ENCODE data around the gene ZNF750.

ZNF750 gene

GRCh38 chr17:82876602-82877379 is 37.0 kb upstream of the ZNF750 start:
- H3K4me1 ChIP-seq (ENCODE audit: insufficient read depth, poor library complexity, severe bottlenecking) = peaks cover 38% of the 10 kb centered on the region
- TF ChIP-seq CTCF (IDR thresholded peaks at IDR 0.05; ENCODE audit: poor library complexity, severe bottlenecking) = peak; percentile 48
- no peaks in the 10 kb centered on the region for H3K36me3 ChIP-seq (ENCODE audit: low read depth)
- H3K27ac ChIP-seq (ENCODE audit: poor library complexity, severe bottlenecking) = peak overlapping the region; percentile 97
- no peaks in the 10 kb centered on the region for H3K27me3 ChIP-seq (ENCODE audit: insufficient read depth, poor library complexity, severe bottlenecking)
- no peak for DNase-seq (ENCODE audit: low spot score)
- ATAC-seq (ENCODE audit: low read depth) = peak; percentile 58
- H3K4me3 ChIP-seq (ENCODE audit: severe bottlenecking) = no peak overlapping the region
- no peaks in the 10 kb centered on the region for H3K9me3 ChIP-seq (ENCODE audit: severe bottlenecking)

GRCh38 chr17:82876149-82876548 is 36.3 kb upstream of the ZNF750 start:
- Histone ChIP-seq H3K27me3 (ENCODE audit: insufficient read depth, poor library complexity, severe bottlenecking) (no peaks in the 10 kb centered on the region), H3K27ac (ENCODE audit: poor library complexity, severe bottlenecking) (peak overlapping the region; percentile 97), H3K36me3 (ENCODE audit: low read depth) (no peaks in the 10 kb centered on the region; the same call in 1 of the 2 replicates), H3K9me3 (ENCODE audit: severe bottlenecking) (no peaks in the 10 kb centered on the region), H3K4me3 (ENCODE audit: severe bottlenecking) (no peak overlapping the region), H3K4me1 (ENCODE audit: insufficient read depth, poor library complexity, severe bottlenecking) (peaks cover 38% of the 10 kb centered on the region)
- DNase-seq (ENCODE audit: low spot score) = peak; percentile 94
- no peak for TF ChIP-seq CTCF (IDR thresholded peaks at IDR 0.05; ENCODE audit: poor library complexity, severe bottlenecking)
- ATAC-seq (ENCODE audit: low read depth) = peak; percentile 71

- no peak for TF ChIP-seq CTCF (IDR thresholded peaks at IDR 0.05; ENCODE audit: poor library complexity, severe bottlenecking)
- H3K4me3 ChIP-seq (ENCODE audit: severe bottlenecking) = peak overlapping the region; percentile 0
- DNase-seq (ENCODE audit: low spot score) = peak; percentile 94
- H3K27me3 ChIP-seq (ENCODE audit: insufficient read depth, poor library complexity, severe bottlenecking) = no peaks in the 10 kb centered on the region
- H3K4me1 ChIP-seq (ENCODE audit: insufficient read depth, poor library complexity, severe bottlenecking) = peaks cover 38% of the 10 kb centered on the region
- ATAC-seq (ENCODE audit: low read depth) = peak; percentile 52
- peak overlapping the region; percentile 97 for H3K27ac ChIP-seq (ENCODE audit: poor library complexity, severe bottlenecking)
- peaks cover 6% of the 10 kb centered on the region for H3K36me3 ChIP-seq (ENCODE audit: low read depth)
- no peaks in the 10 kb centered on the region for H3K9me3 ChIP-seq (ENCODE audit: severe bottlenecking)
Measured at GRCh38 chr17:82875407-82875856, 35.6 kb upstream of the ZNF750 start.

GRCh38 chr17:82874011-82874835 is 34.4 kb upstream of the ZNF750 start:
- H3K36me3 ChIP-seq (ENCODE audit: low read depth) = peaks cover 9% of the 10 kb centered on the region
- TF ChIP-seq CTCF (IDR thresholded peaks at IDR 0.05; ENCODE audit: poor library complexity, severe bottlenecking) = no peak
- H3K27ac ChIP-seq (ENCODE audit: poor library complexity, severe bottlenecking) = peak overlapping the region; percentile 97
- ATAC-seq (ENCODE audit: low read depth) = peak; percentile 86
- H3K4me1 ChIP-seq (ENCODE audit: insufficient read depth, poor library complexity, severe bottlenecking) = peaks cover 38% of the 10 kb centered on the region
- peak; percentile 94 for DNase-seq (ENCODE audit: low spot score)
- no peaks in the 10 kb centered on the region for H3K27me3 ChIP-seq (ENCODE audit: insufficient read depth, poor library complexity, severe bottlenecking)
- H3K9me3 ChIP-seq (ENCODE audit: severe bottlenecking) = no peaks in the 10 kb centered on the region
- H3K4me3 ChIP-seq (ENCODE audit: severe bottlenecking) = no peak overlapping the region

Data from RWPE2 (cell line).